HCT116 (cell line): ENCODE results near the gene AIMP1. TPM values are rescaled to one million over a fixed set of nuclear protein-coding genes. Genes with fewer than 3 reads are reported as not detected.

Source experiments
- ATAC-seq: fragments of 200-7000 bp; cut with Tn5 transposase; 2 replicates; pipeline ENCODE4 v1.9.1; 2020; ENCODE audit warnings: mild to moderate bottlenecking, moderate library complexity
- BruUV-seq: library from RNA; stranded (reverse); fragments of 400-500 nt; replicated peaks from 2 replicates; lab custom pipeline; 2021; lab: Mats Ljungman, UMichigan
- CTCF ChIA-PET: fragments of 300-600 bp; sonication (Branson Sonifier 250); formaldehyde crosslinking; loops from one replicate; lab custom pipeline; 2021; ENCODE audit warnings: antibody characterized with exemption; lab: Charles Lee
- POLR2A ChIA-PET: fragments of 300-600, 350-600 bp; sonication (Branson Sonifier 250); formaldehyde crosslinking; loops from one replicate; lab custom pipeline; 2021; ENCODE audit warnings: antibody characterized with exemption; lab: Charles Lee
- RAD21 ChIA-PET, 2 experiments: fragments of 300-600 bp; sonication (Branson Sonifier 250); formaldehyde crosslinking; loops; one replicate each; lab custom pipeline; 2023; ENCODE audit warnings: low total read pairs in 2 of 2; ENCODE audit not compliant: uncharacterized antibody in 2 of 2, unreplicated experiment in 2 of 2, low non-redundant PET in 1 of 2; lab: Charles Lee
- DNase-seq: peaks from one replicate; pipeline ENCODE4 v3.0.0-alpha.2; 2010; ENCODE audit warnings: low read depth, low spot score
- H2AFZ ChIP-seq: fragments of 200-600 bp; shearing (Covaris generic), sonication (generic); 2 replicates; pipeline ENCODE4 v1.6.1; 2017; ENCODE audit warnings: low read depth, mixed run types, mixed read lengths, antibody characterized with exemption, low read length; ENCODE audit not compliant: poor library complexity, severe bottlenecking
- H3K27ac ChIP-seq: 2 replicates; pipeline ENCODE4 v1.5.1; 2012; ENCODE audit warnings: low read depth, low read length
- H3K27me3 ChIP-seq: fragments of 200-600 bp; sonication (generic); 2 replicates; pipeline ENCODE4 v1.6.1; 2016; ENCODE audit warnings: mixed run types, low read length, mixed read lengths; ENCODE audit not compliant: insufficient read depth
- H3K36me3 ChIP-seq, 2 experiments: fragments of 200-500 bp in 1 of 2; fragments of 200-600 bp in 1 of 2; sonication (Bioruptor generic) in 1 of 2; sonication (generic) in 1 of 2; 2 replicates each; pipeline versions ENCODE4 v1.5.1 to v1.6.1; 2014 to 2016; ENCODE audit warnings: low read length in 2 of 2, inconsistent platforms in 1 of 2, mixed read lengths in 1 of 2, mixed run types in 1 of 2; ENCODE audit not compliant: insufficient read depth in 2 of 2, control insufficient read depth in 1 of 2
- H3K4me1 ChIP-seq, 2 experiments: fragments of 200-600 bp in 1 of 2; sonication (generic) in 1 of 2; 2 replicates each; pipeline versions ENCODE4 v1.5.1 to v1.6.1; 2012 to 2017; ENCODE audit warnings: low read length in 2 of 2, inconsistent platforms in 1 of 2, mild to moderate bottlenecking in 1 of 2, mixed read lengths in 1 of 2, mixed run types in 1 of 2, moderate library complexity in 1 of 2; ENCODE audit not compliant: insufficient read depth in 2 of 2, control insufficient read depth in 1 of 2
- H3K4me2 ChIP-seq: fragments of 200-600 bp; sonication (generic); 2 replicates; pipeline ENCODE4 v1.6.1; 2017; ENCODE audit warnings: mixed run types, low read length, mixed read lengths
- H3K4me3 ChIP-seq, 2 experiments: fragments of 200-600 bp in 1 of 2; sonication (generic) in 1 of 2; replicated peaks in 1 of 2; 2 replicates each; pipeline ENCODE4 v1.5.1; 2011 to 2016; ENCODE audit warnings: low read length in 2 of 2, control low read depth in 1 of 2, low read depth in 1 of 2, mild to moderate bottlenecking in 1 of 2, mixed read lengths in 1 of 2, mixed run types in 1 of 2
- H3K79me2 ChIP-seq: fragments of 200-600 bp; sonication (generic); 2 replicates; pipeline ENCODE4 v1.6.1; 2017; ENCODE audit warnings: mild to moderate bottlenecking, mixed run types, low read length, moderate library complexity, mixed read lengths; ENCODE audit not compliant: insufficient read depth
- H3K9ac ChIP-seq: fragments of 200-600 bp; sonication (generic); 2 replicates; pipeline ENCODE4 v1.6.1; 2016; ENCODE audit warnings: low read length, mixed read lengths
- H3K9me2 ChIP-seq: fragments of 200-600 bp; sonication (generic), shearing (Covaris generic); 2 replicates; pipeline ENCODE4 v1.6.1; 2017; ENCODE audit warnings: mixed run types, mild to moderate bottlenecking, moderate library complexity; ENCODE audit not compliant: insufficient read depth
- H3K9me3 ChIP-seq, 2 experiments: fragments of 200-500 bp in 1 of 2; fragments of 200-600 bp in 1 of 2; sonication (Bioruptor generic) in 1 of 2; sonication (generic) in 1 of 2; 2 replicates each; pipeline ENCODE4 v1.6.1; 2014 to 2017; ENCODE audit warnings: low read length in 2 of 2, mixed read lengths in 2 of 2, inconsistent platforms in 1 of 2, low read depth in 1 of 2, mild to moderate bottlenecking in 1 of 2, mixed run types in 1 of 2, moderate library complexity in 1 of 2; ENCODE audit not compliant: control insufficient read depth in 1 of 2, insufficient read depth in 1 of 2
- H4K20me1 ChIP-seq: fragments of 200-600 bp; sonication (generic), shearing (Covaris generic); 2 replicates; pipeline ENCODE4 v1.6.1; 2017; ENCODE audit warnings: mixed run types, mild to moderate bottlenecking, moderate library complexity; ENCODE audit not compliant: insufficient read depth
- CEBPB ChIP-seq: IDR thresholded peaks from 2 replicates; pipeline ENCODE4 v1.6.1; 2012; ENCODE audit warnings: low read depth
- CTCF ChIP-seq, 3 experiments: fragments of 200-600 bp in 1 of 3; sonication (generic) in 1 of 3; IDR thresholded peaks in 2 of 3; conservative IDR thresholded peaks in 1 of 3; 2 replicates each; pipeline ENCODE4 v1.5.1; 2012 to 2017; ENCODE audit warnings: low read depth in 2 of 3, low read length in 2 of 3, antibody characterized with exemption in 1 of 3, borderline replicate concordance in 1 of 3, control low read depth in 1 of 3, mild to moderate bottlenecking in 1 of 3, mixed read lengths in 1 of 3, mixed run types in 1 of 3, moderate library complexity in 1 of 3; ENCODE audit not compliant: insufficient read depth in 1 of 3
- EGR1 ChIP-seq: IDR thresholded peaks from 2 replicates; pipeline ENCODE4 v1.6.1; 2012; ENCODE audit warnings: low read depth
- ELF1 ChIP-seq: IDR thresholded peaks from 2 replicates; pipeline ENCODE4 v1.6.1; 2012; ENCODE audit warnings: low read depth, borderline replicate concordance
- EZH2 ChIP-seq: fragments of 200-600 bp; sonication (generic); IDR thresholded peaks from 2 replicates; pipeline ENCODE4 v1.6.1; 2017; ENCODE audit warnings: antibody characterized with exemption, mixed run types
- EZH2phosphoT487 ChIP-seq: fragments of 200-600 bp; IDR thresholded peaks from 2 replicates; pipeline ENCODE4 v1.6.1; 2018; ENCODE audit warnings: antibody characterized with exemption, borderline replicate concordance
- FOSL1 ChIP-seq: IDR thresholded peaks from 2 replicates; pipeline ENCODE4 v1.6.1; 2012; ENCODE audit warnings: low read depth
- POLR2A ChIP-seq: IDR thresholded peaks from 2 replicates; pipeline ENCODE4 v1.7.0; 2011; ENCODE audit warnings: borderline replicate concordance; ENCODE audit not compliant: insufficient read depth, insufficient read length; ENCODE audit errors: extremely low read depth
- REST ChIP-seq: IDR thresholded peaks from 2 replicates; pipeline ENCODE4 v1.6.1; 2012; ENCODE audit warnings: low read depth
- TCF7L2 ChIP-seq: IDR thresholded peaks from 2 replicates; pipeline ENCODE4 v1.7.0; 2011; ENCODE audit warnings: borderline replicate concordance, inconsistent platforms; ENCODE audit not compliant: insufficient read depth, insufficient read length; ENCODE audit errors: extremely low read depth
- ZBTB33 ChIP-seq: IDR thresholded peaks from 2 replicates; pipeline ENCODE4 v1.6.1; 2011; ENCODE audit warnings: mild to moderate bottlenecking, low read length, moderate library complexity; ENCODE audit not compliant: insufficient replicate concordance; ENCODE audit errors: extremely low read depth
- intact Hi-C: fragments of 100-400 bp; cut with micrococcal nuclease; formaldehyde crosslinking; loops from 2 replicates; pipeline ENCODE4 v1.10.0; 2022
- total RNA-seq: library from RNA; stranded (reverse); gene quantifications from one replicate; pipeline ENCODE4 v1.2.1, GENCODE V29; 2021; ENCODE audit not compliant: unreplicated experiment

Gene AIMP1
- total RNA-seq, 1 experiment from 2014 or later = 67.4 TPM

- no peak for TF ChIP-seq REST
- TF ChIP-seq CEBPB = no peak
- TF ChIP-seq EZH2 = no peak
- no peak for TF ChIP-seq EGR1
- TF ChIP-seq POLR2A = peak; percentile 71
- TF ChIP-seq FOSL1 = no peak
- TF ChIP-seq EZH2phosphoT487 = no peak
- TF ChIP-seq ELF1 = peak; percentile 77
- TF ChIP-seq, all 23 proteins: peak for 10
These were observed at the start of gene AIMP1, which contains the start of gene TBCK (continued) for GRCh38 chr4:106315968-106316772.

- Histone ChIP-seq H4K20me1 (no peaks in the 10 kb centered on the region), H3K4me2 (no peak overlapping the region), H3K4me1 (peaks cover 0 to 5% of the 10 kb centered on the region in 2 experiments; a peak in 2 of 4 replicates), H3K9me3 (no peaks in the 10 kb centered on the region), H3K9me2 (no peaks in the 10 kb centered on the region), H3K9ac (no peak overlapping the region), H2AFZ (no peak overlapping the region), H3K4me3 (no peak overlapping the region)
- ChIA-PET CTCF (no interaction called here), RAD21 (no interaction called here)
- DNase-seq = no peak
- no peak for ATAC-seq
- intact Hi-C loops = loop anchor here (5.0 kb wide), 3 partner anchors 539 to 1249 kb away; no protein-coding TSS in a partner anchor
- no TSS peak for BruUV-seq
- TF ChIP-seq CTCF (IDR thresholded peaks at IDR 0.05 in 2 of 3, conservative IDR thresholded peaks at IDR 0.05 in 1 of 3; ENCODE audit: borderline replicate concordance in 1 of 3, insufficient read depth in 1 of 3, low read depth in 2 of 3, low read length in 2 of 3) (no peak), EGR1 (no peak), TCF7L2 (no peak), ZBTB33 (no peak)
- TF ChIP-seq, all 23 proteins: peak for 0
- Histone ChIP-seq H3K27ac (no peak overlapping the region), H3K27me3 (no peaks in the 10 kb centered on the region), H3K79me2 (no peaks in the 10 kb centered on the region), H3K36me3 (no peaks in the 10 kb centered on the region)
- POLR2A ChIA-PET = no interaction called here
These were observed 47.6 kb upstream of the AIMP1 start for GRCh38 chr4:106268786-106269185.
